Activated T-cell treated with anti-CD3 and anti-CD28 coated beads, Interleukin-2, amount 50 U/mL, for 72 hours (primary cell): ENCODE measurements around the gene RPL13. TPM values are rescaled to one million over a fixed set of nuclear protein-coding genes. Genes with fewer than 3 reads are reported as not detected.
A peak's percentile ranks its signal among the peaks of the same experiment; 100 is the strongest.

ENCODE experiments used
- ATAC-seq, 2 donors: fragments of 150-1000 bp; cut with Tn5 transposase; replicated peaks in 1 of 2; 2 replicates each; pipeline ENCODE4 v1.10.0; 2021; ENCODE audit warnings: moderate library complexity in 2 of 2, mild to moderate bottlenecking in 1 of 2
- DNase-seq, 2 donors: peaks; one replicate each; pipeline ENCODE4 v3.0.0; 2021 to 2022; ENCODE audit warnings: mixed read lengths in 1 of 2
- H3K27ac Mint-ChIP-seq: one replicate; pipeline ENCODE4 v1.8.0; 2022; ENCODE audit warnings: mild to moderate bottlenecking, moderate library complexity, mixed read lengths
- H3K27me3 Mint-ChIP-seq: one replicate; pipeline ENCODE4 v1.8.0; 2022; ENCODE audit warnings: low read depth, mixed read lengths
- H3K36me3 Mint-ChIP-seq, 2 donors: one replicate each; pipeline ENCODE4 v1.8.0; 2022; ENCODE audit warnings: mixed read lengths in 2 of 2, mild to moderate bottlenecking in 1 of 2; ENCODE audit not compliant: insufficient read depth in 2 of 2
- H3K4me1 Mint-ChIP-seq: one replicate; pipeline ENCODE4 v1.8.0; 2022; ENCODE audit warnings: low read depth, mixed read lengths
- H3K4me3 Mint-ChIP-seq, 2 donors: one replicate each; pipeline ENCODE4 v1.8.0; 2022; ENCODE audit warnings: mild to moderate bottlenecking in 2 of 2, mixed read lengths in 2 of 2, moderate library complexity in 2 of 2
- H3K9me3 Mint-ChIP-seq, 2 donors: one replicate each; pipeline ENCODE4 v1.8.0; 2022; ENCODE audit warnings: mixed read lengths in 2 of 2
- total RNA-seq, 2 donors: library from RNA; stranded (reverse); gene quantifications; one replicate each; pipeline ENCODE4 v1.2.3, GENCODE V29; 2022

The RPL13 gene
- 1,000 to 10,000 TPM; 3,140 to 3,274 TPM for total RNA-seq

- Mint-ChIP-seq H3K36me3 (peaks cover 15 to 30% of the 10 kb centered on the region in 2 donors), H3K9me3 (no peaks in the 10 kb centered on the region), H3K27me3 (no peaks in the 10 kb centered on the region), H3K4me1 (peaks cover 58% of the 10 kb centered on the region), H3K27ac (peak within 1 kb of the TSS; percentile 100), H3K4me3 (peak within 1 kb of the TSS; percentile 100)
- DNase-seq (peak; percentile 93 to 95), ATAC-seq (peak; percentile 91 to 92)
Observed at GRCh38 chr16:89560378-89561141, at the start of gene RPL13. RPL13 (plus strand) TSS chr16:89560682; CDS start chr16:89560960, 278 bp downstream.

- peaks cover 0 to 13% of the 10 kb centered on the region in 2 donors for H3K36me3 Mint-ChIP-seq
- no peak for DNase-seq
Observed at GRCh38 chr16:89511374-89511773, 49.1 kb upstream of the RPL13 start.

GRCh38 chr16:89512453-89512852 lies 48.0 kb upstream of the RPL13 start:
- Mint-ChIP-seq H3K36me3 (peaks cover 2 to 13% of the 10 kb centered on the region in 2 donors), H3K27ac (no peak overlapping the region), H3K4me3 (no peak overlapping the region), H3K4me1 (peaks cover 9% of the 10 kb centered on the region), H3K9me3 (no peaks in the 10 kb centered on the region), H3K27me3 (no peaks in the 10 kb centered on the region)
- ATAC-seq (no peak), DNase-seq (no peak)

More at GRCh38 chr16:89511374-89511773, 49.1 kb upstream of the RPL13 start:
- Mint-ChIP-seq H3K27ac (peak overlapping the region; percentile 63), H3K27me3 (no peaks in the 10 kb centered on the region), H3K9me3 (no peaks in the 10 kb centered on the region), H3K4me1 (peaks cover 10% of the 10 kb centered on the region), H3K4me3 (no peak overlapping the region)
- ATAC-seq: no peak

- no peak overlapping the region for H3K4me3 Mint-ChIP-seq
- H3K36me3 Mint-ChIP-seq: peaks cover 9 to 18% of the 10 kb centered on the region in 2 donors
- H3K4me1 Mint-ChIP-seq: no peaks in the 10 kb centered on the region
- H3K9me3 Mint-ChIP-seq: no peaks in the 10 kb centered on the region
- no peak overlapping the region for H3K27ac Mint-ChIP-seq
- DNase-seq (no peak), ATAC-seq (no peak)
- H3K27me3 Mint-ChIP-seq: no peaks in the 10 kb centered on the region
Observed at GRCh38 chr16:89517128-89517527, 43.4 kb upstream of the RPL13 start.

GRCh38 chr16:89519881-89520280 lies 40.6 kb upstream of the RPL13 start:
- Mint-ChIP-seq H3K27ac (peak overlapping the region; percentile 48), H3K4me1 (no peaks in the 10 kb centered on the region), H3K9me3 (no peaks in the 10 kb centered on the region), H3K27me3 (no peaks in the 10 kb centered on the region), H3K4me3 (no peak overlapping the region), H3K36me3 (peaks cover 9 to 11% of the 10 kb centered on the region in 2 donors)
- no peak for ATAC-seq
- DNase-seq: no peak

GRCh38 chr16:89522287-89522686 lies 38.2 kb upstream of the RPL13 start:
- H3K27me3 Mint-ChIP-seq: no peaks in the 10 kb centered on the region
- no peaks in the 10 kb centered on the region for H3K4me1 Mint-ChIP-seq
- DNase-seq: no peak
- H3K36me3 Mint-ChIP-seq: peaks cover 7 to 13% of the 10 kb centered on the region in 2 donors
- H3K9me3 Mint-ChIP-seq: no peaks in the 10 kb centered on the region
- no peak overlapping the region for H3K27ac Mint-ChIP-seq
- ATAC-seq: no peak
- no peak overlapping the region for H3K4me3 Mint-ChIP-seq

GRCh38 chr16:89523680-89524344 lies 36.7 kb upstream of the RPL13 start:
- H3K9me3 Mint-ChIP-seq: no peaks in the 10 kb centered on the region
- H3K4me1 Mint-ChIP-seq: no peaks in the 10 kb centered on the region
- DNase-seq: no peak
- no peak for ATAC-seq
- no peak overlapping the region for H3K27ac Mint-ChIP-seq
- H3K36me3 Mint-ChIP-seq: peaks cover 0 to 9% of the 10 kb centered on the region in 2 donors
- no peaks in the 10 kb centered on the region for H3K27me3 Mint-ChIP-seq
- no peak overlapping the region for H3K4me3 Mint-ChIP-seq

GRCh38 chr16:89525146-89525913 lies 35.2 kb upstream of the RPL13 start:
- DNase-seq: no peak
- Mint-ChIP-seq H3K36me3 (peaks cover 0 to 8% of the 10 kb centered on the region in 2 donors), H3K4me1 (no peaks in the 10 kb centered on the region), H3K27me3 (no peaks in the 10 kb centered on the region), H3K4me3 (no peak overlapping the region), H3K9me3 (no peaks in the 10 kb centered on the region), H3K27ac (no peak overlapping the region)
- ATAC-seq: no peak

GRCh38 chr16:89529097-89529496 lies 31.4 kb upstream of the RPL13 start:
- Mint-ChIP-seq H3K27ac (no peak overlapping the region), H3K36me3 (peaks cover 1 to 20% of the 10 kb centered on the region in 2 donors), H3K4me1 (peaks cover 8% of the 10 kb centered on the region), H3K9me3 (no peaks in the 10 kb centered on the region), H3K4me3 (no peak overlapping the region), H3K27me3 (no peaks in the 10 kb centered on the region)
- ATAC-seq (no peak), DNase-seq (no peak)

- H3K27me3 Mint-ChIP-seq: no peaks in the 10 kb centered on the region
- peaks cover 2 to 25% of the 10 kb centered on the region in 2 donors for H3K36me3 Mint-ChIP-seq
- ATAC-seq (no peak), DNase-seq (no peak)
- no peak overlapping the region for H3K27ac Mint-ChIP-seq
- peaks cover 17% of the 10 kb centered on the region for H3K4me1 Mint-ChIP-seq
- no peaks in the 10 kb centered on the region for H3K9me3 Mint-ChIP-seq
- H3K4me3 Mint-ChIP-seq: no peak overlapping the region
Observed at GRCh38 chr16:89530401-89531381, 29.8 kb upstream of the RPL13 start.

- no peak for DNase-seq
- no peak for ATAC-seq
- Mint-ChIP-seq H3K27me3 (no peaks in the 10 kb centered on the region), H3K27ac (no peak overlapping the region), H3K36me3 (peaks cover 2 to 25% of the 10 kb centered on the region in 2 donors), H3K9me3 (no peaks in the 10 kb centered on the region), H3K4me1 (peaks cover 17% of the 10 kb centered on the region), H3K4me3 (no peak overlapping the region)
Observed at GRCh38 chr16:89531821-89532526, 28.5 kb upstream of the RPL13 start.
